HepG2 (cell line): ENCODE results near the gene GSK3A. TPM values are rescaled to one million over a fixed set of nuclear protein-coding genes. Genes with fewer than 3 reads are reported as not detected.
A peak's percentile ranks its signal among the peaks of the same experiment; 100 is the strongest.

ENCODE experiments used
- ATAC-seq: fragments of 200-7000 bp; cut with Tn5 transposase; 3 replicates; pipeline ENCODE4 v1.9.1; 2020; ENCODE audit warnings: mild to moderate bottlenecking, moderate library complexity
- BruUV-seq: library from RNA; stranded (reverse); fragments of 400-500 nt; replicated peaks from 2 replicates; lab custom pipeline; 2021; lab: Mats Ljungman, UMichigan
- CTCF ChIA-PET: fragments of 300-600 bp; formaldehyde crosslinking; extraction: SDS; loops from one replicate; lab custom pipeline; 2021; ENCODE audit warnings: low total read pairs, inconsistent platforms, low intra/inter-chr PET ratio; lab: Yijun Ruan, JAX
- POLR2A ChIA-PET: fragments of 350-600 bp; sonication (Branson Sonifier 250); formaldehyde crosslinking; loops from one replicate; lab custom pipeline; 2020; ENCODE audit warnings: antibody characterized with exemption, inconsistent platforms; lab: Yijun Ruan, JAX
- DNase-seq: peaks from one replicate; pipeline ENCODE4 v3.0.0-alpha.2; 2015; ENCODE audit warnings: low spot score
- FAIRE-seq: peaks from 3 replicates; lab custom pipeline; 2011; peaks lifted over from hg19 to GRCh38; lab: Jason Lieb, UNC
- H2AFZ ChIP-seq: one replicate; pipeline ENCODE4 v1.6.1; 2011; ENCODE audit warnings: low read length, inconsistent platforms
- H3K27ac ChIP-seq: fragments of 300-600 bp; 3 replicates; pipeline ENCODE4 v1.8.0; 2011; ENCODE audit warnings: mixed run types, mild to moderate bottlenecking, mixed read lengths, low read length, inconsistent platforms; ENCODE audit not compliant: insufficient read depth; ENCODE audit errors: extremely low read length
- H3K27me3 ChIP-seq, 2 experiments: fragments of 200-600 bp in 1 of 2; 2 replicates in 1 of 2; 3 replicates in 1 of 2; pipeline versions ENCODE4 v1.6.0 to v1.8.0; 2011; ENCODE audit warnings: low read length in 2 of 2, mild to moderate bottlenecking in 2 of 2, moderate library complexity in 2 of 2, inconsistent platforms in 1 of 2; ENCODE audit not compliant: insufficient read depth in 2 of 2, control insufficient read depth in 1 of 2
- H3K36me3 ChIP-seq, 2 experiments: fragments of 200-600 bp in 1 of 2; replicated peaks in 1 of 2; 2 replicates in 1 of 2; 3 replicates in 1 of 2; pipeline versions ENCODE4 v1.5.1 to v1.8.0; 2011; ENCODE audit warnings: low read length in 2 of 2, inconsistent platforms in 1 of 2; ENCODE audit not compliant: insufficient read depth in 2 of 2, control insufficient read depth in 1 of 2
- H3K4me1 ChIP-seq: 2 replicates; pipeline ENCODE4 v1.5.1; 2012; ENCODE audit warnings: low read length, inconsistent platforms; ENCODE audit not compliant: insufficient read depth
- H3K4me2 ChIP-seq: 2 replicates; pipeline ENCODE4 v1.6.0; 2011; ENCODE audit warnings: low read depth, low read length, inconsistent platforms
- H3K4me3 ChIP-seq, 3 experiments: fragments of 200-600 bp in 1 of 3; sonication (generic), shearing (Covaris generic) in 1 of 3; replicated peaks in 1 of 3; 2 replicates each; pipeline ENCODE4 v1.5.1; 2011 to 2016; ENCODE audit warnings: low read length in 3 of 3, inconsistent platforms in 2 of 3, low read depth in 2 of 3, mild to moderate bottlenecking in 2 of 3, control low read depth in 1 of 3, mixed read lengths in 1 of 3; ENCODE audit not compliant: insufficient read depth in 1 of 3
- H3K79me2 ChIP-seq: one replicate; pipeline ENCODE4 v1.6.1; 2011; ENCODE audit warnings: low read length, inconsistent platforms; ENCODE audit not compliant: insufficient read depth
- H3K9ac ChIP-seq: 2 replicates; pipeline ENCODE4 v1.6.0; 2011; ENCODE audit warnings: mild to moderate bottlenecking, low read depth, low read length, inconsistent platforms; ENCODE audit not compliant: insufficient read depth
- H3K9me3 ChIP-seq: 2 replicates; pipeline ENCODE4 v1.5.1; 2012; ENCODE audit warnings: mild to moderate bottlenecking, low read length
- H4K20me1 ChIP-seq: 2 replicates; pipeline ENCODE4 v1.6.0; 2011; ENCODE audit warnings: inconsistent platforms, mild to moderate bottlenecking, low read length, moderate library complexity; ENCODE audit not compliant: insufficient read depth
- CREB1 ChIP-seq, 2 experiments: fragments of 450-650 bp in 1 of 2; IDR thresholded peaks; 2 replicates each; pipeline ENCODE4 v1.6.1; 2016 to 2017; ENCODE audit warnings: control low read depth in 1 of 2, mild to moderate bottlenecking in 1 of 2, missing compliant biosample characterization in 1 of 2, missing genetic modification characterization in 1 of 2
- HNRNPL ChIP-seq: fragments of 200-400 bp; formaldehyde crosslinking; IDR thresholded peaks from 2 replicates; pipeline ENCODE4 v1.6.1; 2017; ENCODE audit warnings: mild to moderate bottlenecking, low read depth, low read length
- KDM6A ChIP-seq: IDR thresholded peaks from 2 replicates; pipeline ENCODE4 v1.6.1; 2016; ENCODE audit warnings: low read depth
- KLF12 ChIP-seq: sonication (generic); formaldehyde crosslinking; IDR thresholded peaks from 2 replicates; pipeline ENCODE4 v1.4.0; 2020; ENCODE audit warnings: missing genetic modification reagents, borderline replicate concordance
- KLF16 ChIP-seq, 2 experiments: sonication (generic) in 1 of 2; formaldehyde crosslinking in 1 of 2; IDR thresholded peaks; 2 replicates each; pipeline versions ENCODE4 v1.6.1 to v1.8.0; 2016 to 2023; ENCODE audit warnings: missing genetic modification reagents in 2 of 2, missing compliant biosample characterization in 1 of 2
- LCORL ChIP-seq, 2 experiments: fragments of 450-650 bp in 1 of 2; sonication (generic) in 1 of 2; formaldehyde crosslinking in 1 of 2; IDR thresholded peaks; 2 replicates each; pipeline versions ENCODE4 v1.5.0 to v1.6.1; 2017 to 2020; ENCODE audit warnings: antibody characterized with exemption in 1 of 2, missing genetic modification reagents in 1 of 2
- NFKB2 ChIP-seq: sonication (generic); formaldehyde crosslinking; IDR thresholded peaks from 2 replicates; pipeline ENCODE4 v1.4.0; 2020; ENCODE audit warnings: missing genetic modification reagents, borderline replicate concordance
- NRL ChIP-seq: sonication (generic); formaldehyde crosslinking; IDR thresholded peaks from 2 replicates; pipeline ENCODE4 v1.5.0; 2020; ENCODE audit warnings: missing genetic modification reagents, mild to moderate bottlenecking, moderate library complexity, borderline replicate concordance
- POLR2A ChIP-seq, 2 experiments: IDR thresholded peaks; 2 replicates each; pipeline ENCODE4 v1.6.1; 2011; ENCODE audit warnings: low read depth in 2 of 2, low read length in 2 of 2, mild to moderate bottlenecking in 1 of 2, moderate library complexity in 1 of 2; ENCODE audit not compliant: insufficient read depth in 1 of 2
- SAP130 ChIP-seq: IDR thresholded peaks from 2 replicates; pipeline ENCODE4 v1.6.1; 2016; ENCODE audit warnings: low read depth
- SMYD3 ChIP-seq: sonication (generic); formaldehyde crosslinking; IDR thresholded peaks from 2 replicates; pipeline ENCODE4 v1.8.1; 2023; ENCODE audit warnings: mild to moderate bottlenecking, missing genetic modification reagents
- TFAP4 ChIP-seq: sonication (generic); IDR thresholded peaks from 2 replicates; pipeline ENCODE4 v1.6.1; 2016; ENCODE audit warnings: low read depth, borderline replicate concordance
- USF2 ChIP-seq, 2 experiments: sonication (generic) in 1 of 2; formaldehyde crosslinking in 1 of 2; IDR thresholded peaks; 2 replicates each; pipeline versions ENCODE4 v1.5.1 to v1.6.1; 2011 to 2020; ENCODE audit warnings: borderline replicate concordance in 1 of 2, low read depth in 1 of 2, low read length in 1 of 2, mild to moderate bottlenecking in 1 of 2, missing genetic modification reagents in 1 of 2, moderate library complexity in 1 of 2
- ZFP36L1 ChIP-seq: sonication (generic); formaldehyde crosslinking; IDR thresholded peaks from 2 replicates; pipeline ENCODE4 v1.8.0; 2022; ENCODE audit warnings: mild to moderate bottlenecking, missing genetic modification reagents, moderate library complexity
- ZFY ChIP-seq: sonication (generic); formaldehyde crosslinking; IDR thresholded peaks from 2 replicates; pipeline ENCODE4 v1.4.0; 2020; ENCODE audit warnings: missing genetic modification reagents
- ZMAT3 ChIP-seq: sonication (generic); formaldehyde crosslinking; conservative IDR thresholded peaks from 2 replicates; pipeline ENCODE4 v1.7.0; 2021; ENCODE audit warnings: missing genetic modification reagents
- ZNF160 ChIP-seq: sonication (generic); formaldehyde crosslinking; IDR thresholded peaks from 2 replicates; pipeline ENCODE4 v1.8.0; 2022; ENCODE audit warnings: mild to moderate bottlenecking, inconsistent platforms, missing genetic modification reagents
- ZNF207 ChIP-seq: fragments of 450-650 bp; IDR thresholded peaks from 2 replicates; pipeline ENCODE4 v1.6.1; 2016; ENCODE audit warnings: antibody characterized with exemption, borderline replicate concordance
- ZNF234 ChIP-seq: sonication (generic); formaldehyde crosslinking; conservative IDR thresholded peaks from 2 replicates; pipeline ENCODE4 v1.5.1; 2020; ENCODE audit warnings: mild to moderate bottlenecking, missing genetic modification reagents
- ZNF335 ChIP-seq: sonication (generic); formaldehyde crosslinking; IDR thresholded peaks from 2 replicates; pipeline ENCODE4 v1.4.0; 2020; ENCODE audit warnings: missing genetic modification reagents
- WGBS: methylation state at CpG from one replicate; pipeline ENCODE4 v1.1.6; 2017; ENCODE audit warnings: low lambda C conversion rate; 5-methylcytosine and 5-hydroxymethylcytosine counted together
- in situ Hi-C: cut with HindIII; loops from 2 replicates; pipeline ENCODE4 v1.10.0; 2017; ENCODE audit warnings: low pct_unique_long_range_greater_than_20kb; ENCODE audit not compliant: extremely low pct_ligation_motif_present
- intact Hi-C: fragments of 100-400 bp; cut with micrococcal nuclease; formaldehyde crosslinking; loops from one replicate; pipeline ENCODE4 v1.10.0; 2022; ENCODE audit not compliant: unreplicated experiment
- polyA plus RNA-seq, 8 experiments: library from polyadenylated mRNA; depleted of rRNA in 3 of 8; stranded (reverse) in 7 of 8; unstranded in 1 of 8; fragments of >200 nt; fragmentation: Illumina TruSeq in 4 of 8; extraction: Trizol in 4 of 8; gene quantifications; 2 replicates each; pipeline versions ENCODE4 v1.2.1 to v1.2.3, GENCODE V29; 2011 to 2016; ENCODE audit warnings: low read depth in 4 of 8, missing spikeins in 1 of 8, mixed read lengths in 1 of 8; ENCODE audit not compliant: insufficient read depth in 1 of 8
- total RNA-seq, 5 experiments: library from RNA; depleted of rRNA; stranded (reverse); fragments of >200 nt; fragmentation: Illumina TruSeq; extraction: Trizol; gene quantifications; 2 replicates each; pipeline ENCODE4 v1.2.3, GENCODE V29; 2016; ENCODE audit warnings: low read depth in 1 of 5

Gene GSK3A
- total and polyA plus RNA-seq, 2 of the 13 experiments (the other 11 are each of a cell fraction or from before 2014, with no cell fraction given), result 16.9 to 52.5 TPM

GRCh38 chr19:42271045-42271419, 28.6 kb upstream of the GSK3A start (continued):
- no peak for TF ChIP-seq ZNF207
- no peak for TF ChIP-seq KDM6A (CRISPR knock-in tag)
- no peak for TF ChIP-seq KLF12
- TF ChIP-seq SMYD3 (CRISPR knock-in tag), result no peak
- TF ChIP-seq SAP130 (CRISPR knock-in tag), result peak; percentile 74; the same call in 1 of the 2 replicates
- TF ChIP-seq USF2 (IDR thresholded peaks at IDR 0.05; ENCODE audit: low read depth, low read length), result no peak
- TF ChIP-seq USF2 (CRISPR knock-in tag; IDR thresholded peaks at IDR 0.05; ENCODE audit: borderline replicate concordance), result peak; percentile 57; the same call in 1 of the 2 replicates

- POLR2A ChIA-PET, result interaction anchor here (0.6 to 3.2 kb wide), 6 partner anchors 10 to 27 kb away, joined by 3 to 44 read pairs (median 3); no protein-coding TSS in a partner anchor
- peak overlapping the region; percentile 90 for H3K9ac ChIP-seq
- peaks cover 19% of the 10 kb centered on the region for H3K79me2 ChIP-seq
- no peak for ATAC-seq
- H2AFZ ChIP-seq, result no peak overlapping the region
- peaks cover 29% of the 10 kb centered on the region for H3K4me1 ChIP-seq
- H3K27me3 ChIP-seq, result no peaks in the 10 kb centered on the region; a peak in 1 of 5 replicates
- H4K20me1 ChIP-seq, result no peaks in the 10 kb centered on the region
- H3K36me3 ChIP-seq, result peaks cover 5 to 21% of the 10 kb centered on the region in 2 experiments; a peak in 3 of 5 replicates
- BruUV-seq, result no TSS peak
- FAIRE-seq, result peak; percentile 12
- 33% methylated on average over 12 of the region's 18 CpGs for WGBS
- no peaks in the 10 kb centered on the region for H3K9me3 ChIP-seq
- intact Hi-C loops (no loop called here), in situ Hi-C loops (no loop called here)
- H3K4me3 ChIP-seq, result peak overlapping the region; percentile 73 to 81 (median 75)
- H3K4me2 ChIP-seq, result peak overlapping the region; percentile 96
- H3K27ac ChIP-seq, result peak overlapping the region; percentile 76
- DNase-seq, result no peak
- CTCF ChIA-PET, result interaction anchor here (1.1 kb wide), 1 partner anchor 10 kb away, joined by 3 read pairs; no protein-coding TSS in a partner anchor
- TF ChIP-seq ZMAT3 (CRISPR knock-in tag), result no peak
- TF ChIP-seq ZNF160 (CRISPR knock-in tag), result 0 out of 2 replicates have a peak, but pooled peaks have one; percentile 17
- TF ChIP-seq NRL (CRISPR knock-in tag), result 0 out of 2 replicates have a peak, but pooled peaks have one; percentile 34
- peak in 1 of 2 experiments; percentile 42; a peak in 1 of 4 replicates for TF ChIP-seq POLR2A (IDR thresholded peaks at IDR 0.05; ENCODE audit: insufficient read depth in 1 of 2, low read depth in 2 of 2, low read length in 2 of 2)
- 0 out of 2 replicates have a peak, but pooled peaks have one; percentile 11 for TF ChIP-seq NFKB2 (CRISPR knock-in tag)
- TF ChIP-seq ZFP36L1 (CRISPR knock-in tag), result no peak
- TF ChIP-seq CREB1 (IDR thresholded peaks at IDR 0.05), result peak; percentile 45; the same call in 1 of the 2 replicates
- no peak for TF ChIP-seq CREB1 (CRISPR knock-in tag; IDR thresholded peaks at IDR 0.05)
- peak; percentile 86 for TF ChIP-seq HNRNPL
- TF ChIP-seq LCORL (IDR thresholded peaks at IDR 0.05), result no peak
- TF ChIP-seq LCORL (CRISPR knock-in tag; IDR thresholded peaks at IDR 0.05), result 0 out of 2 replicates have a peak, but pooled peaks have one; percentile 29
- TF ChIP-seq TFAP4, result peak; percentile 16; the same call in 1 of the 2 replicates
- TF ChIP-seq ZNF234, result no peak
- peak; percentile 6; the same call in 1 of the 2 replicates for TF ChIP-seq ZFY (CRISPR knock-in tag)
- 0 out of 4 replicates have a peak, but pooled peaks of 1 of the 2 experiments have one; percentile 24 for TF ChIP-seq KLF16 (CRISPR knock-in tag; IDR thresholded peaks at IDR 0.05)
- TF ChIP-seq ZNF335 (CRISPR knock-in tag), result no peak
Measured at GRCh38 chr19:42270346-42271044, 28.1 kb upstream of the GSK3A start.
